GM12891 (cell line): Measurements from ENCODE around the gene PHF14.

Source experiments
- DNase-seq: peaks from one replicate; pipeline ENCODE4 v3.0.0; 2011; ENCODE audit warnings: low spot score; ENCODE audit not compliant: insufficient read length
- FAIRE-seq: peaks from 2 replicates; lab custom pipeline; 2011; peaks lifted over from hg19 to GRCh38; lab: Jason Lieb, UNC
- PAX5 ChIP-seq: IDR thresholded peaks from 2 replicates; pipeline ENCODE4 v1.6.1; 2011; ENCODE audit warnings: low read length, moderate library complexity, mild to moderate bottlenecking; ENCODE audit not compliant: insufficient read depth, severe bottlenecking
- POLR2A ChIP-seq: IDR thresholded peaks from 2 replicates; pipeline ENCODE4 v1.6.1; 2011; ENCODE audit warnings: low read depth, low read length, control low read depth
- POLR2AphosphoS5 ChIP-seq: IDR thresholded peaks from 2 replicates; pipeline ENCODE4 v1.6.1; 2011; ENCODE audit warnings: low read depth, low read length, control low read depth
- POU2F2 ChIP-seq: IDR thresholded peaks from 2 replicates; pipeline ENCODE4 v1.6.1; 2011; ENCODE audit warnings: low read depth, mild to moderate bottlenecking, control low read depth, low read length, moderate library complexity
- SPI1 ChIP-seq: IDR thresholded peaks from 2 replicates; pipeline ENCODE4 v1.6.1; 2011; ENCODE audit warnings: low read depth, low read length, control low read depth
- TAF1 ChIP-seq: IDR thresholded peaks from 2 replicates; pipeline ENCODE4 v1.6.1; 2011; ENCODE audit warnings: low read depth, low read length, control low read depth

Gene PHF14

GRCh38 chr7:11188529-11189310, 215.0 kb downstream of the PHF14 start:
- no peak for FAIRE-seq
- TF ChIP-seq SPI1 (no peak), POLR2AphosphoS5 (no peak), TAF1 (no peak), PAX5 (no peak), POU2F2 (no peak), POLR2A (no peak)
- no peak for DNase-seq

DNA sequence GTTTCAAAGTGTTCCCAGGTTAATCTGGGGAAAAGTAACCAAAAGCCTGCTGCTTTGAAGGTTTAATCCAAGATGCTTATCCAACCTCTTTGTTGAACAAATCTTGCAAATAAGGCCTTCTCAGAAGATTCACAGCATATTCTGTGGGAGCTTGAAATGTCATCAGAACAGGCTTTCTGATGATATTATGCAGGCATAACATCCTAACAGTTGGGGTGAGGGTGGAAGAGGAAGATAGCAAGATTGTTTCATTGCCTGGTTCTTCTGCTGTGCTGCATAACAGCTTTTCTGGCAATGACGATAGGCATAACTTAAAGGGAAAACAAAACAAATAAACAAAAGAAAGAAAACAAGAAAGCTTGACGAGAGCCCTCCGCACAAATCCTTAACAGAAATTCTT, 217.4 kb downstream of the PHF14 start:
- TF ChIP-seq SPI1 (no peak), POLR2A (no peak), PAX5 (no peak), TAF1 (no peak), POLR2AphosphoS5 (no peak), POU2F2 (no peak)
- DNase-seq (no peak), FAIRE-seq (no peak)

GRCh38 chr7:11191574-11192220, 218.0 kb downstream of the PHF14 start:
- no peak for FAIRE-seq
- no peak for TF ChIP-seq POLR2A
- no peak for TF ChIP-seq SPI1
- TF ChIP-seq POLR2AphosphoS5: no peak
- no peak for TF ChIP-seq PAX5
- no peak for TF ChIP-seq POU2F2
- no peak for TF ChIP-seq TAF1

DNA sequence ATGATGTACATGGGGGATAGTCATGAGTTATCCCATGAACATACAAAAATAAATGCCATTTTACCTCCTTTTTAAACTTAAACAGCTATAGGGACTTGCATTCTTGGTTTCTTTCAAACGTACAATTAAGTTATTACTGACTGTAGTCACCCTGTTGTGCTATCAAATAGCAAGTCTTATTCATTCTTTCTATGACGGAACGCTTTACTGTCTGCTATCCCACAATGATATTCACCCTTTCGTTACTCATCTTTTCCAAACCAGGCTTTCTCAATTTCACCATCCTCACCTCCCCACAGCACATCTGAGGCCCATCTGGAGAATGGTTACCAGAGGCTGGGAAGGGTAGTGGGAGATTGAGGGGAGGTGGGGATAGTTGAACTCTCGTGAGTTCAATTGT, 218.8 kb downstream of the PHF14 start:
- no peak for TF ChIP-seq POLR2A
- DNase-seq (no peak), FAIRE-seq (no peak)

More at GRCh38 chr7:11191574-11192220, 218.0 kb downstream of the PHF14 start:
- no peak for DNase-seq

GRCh38 chr7:11193131-11193867, 219.6 kb downstream of the PHF14 start:
- FAIRE-seq (no peak), DNase-seq (no peak)
- TF ChIP-seq TAF1: no peak
- TF ChIP-seq POLR2A: no peak
- TF ChIP-seq SPI1: no peak
- no peak for TF ChIP-seq POLR2AphosphoS5
- TF ChIP-seq POU2F2: no peak
- no peak for TF ChIP-seq PAX5

DNA sequence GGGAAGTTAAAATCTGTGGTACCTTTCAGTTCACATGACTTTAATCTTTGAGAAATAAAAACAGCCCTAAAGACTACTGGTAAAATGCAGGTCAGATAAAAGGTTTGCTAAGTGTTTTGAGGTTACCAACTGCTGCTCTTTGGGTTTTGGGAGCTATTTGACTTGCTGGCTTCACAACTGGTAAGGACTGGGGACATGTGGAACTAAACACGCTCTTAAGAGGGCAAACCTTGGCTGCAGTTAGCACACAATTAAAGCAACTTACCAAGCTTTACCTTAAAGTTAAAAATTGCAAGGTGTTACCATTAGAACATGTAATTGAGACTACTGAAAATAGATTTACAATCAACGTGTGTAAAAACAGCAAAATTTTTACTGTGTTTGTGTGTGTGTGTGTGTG, 220.2 kb downstream of the PHF14 start:
- no peak for TF ChIP-seq POU2F2
- TF ChIP-seq TAF1: no peak
- no peak for TF ChIP-seq PAX5
- no peak for TF ChIP-seq POLR2AphosphoS5
- TF ChIP-seq SPI1: no peak
- TF ChIP-seq POLR2A: no peak
- DNase-seq: no peak
- FAIRE-seq: no peak

GRCh38 chr7:11194492-11194891, 220.8 kb downstream of the PHF14 start:
- TF ChIP-seq SPI1 (no peak), TAF1 (no peak), POLR2A (no peak), POU2F2 (no peak), POLR2AphosphoS5 (no peak), PAX5 (no peak)
- DNase-seq (no peak), FAIRE-seq (no peak)

GRCh38 chr7:11195502-11195901, 221.8 kb downstream of the PHF14 start:
- DNase-seq (no peak), FAIRE-seq (no peak)
- TF ChIP-seq PAX5: no peak
- no peak for TF ChIP-seq SPI1
- TF ChIP-seq POU2F2: no peak
- TF ChIP-seq POLR2A: no peak
- no peak for TF ChIP-seq TAF1
- TF ChIP-seq POLR2AphosphoS5: no peak

DNA sequence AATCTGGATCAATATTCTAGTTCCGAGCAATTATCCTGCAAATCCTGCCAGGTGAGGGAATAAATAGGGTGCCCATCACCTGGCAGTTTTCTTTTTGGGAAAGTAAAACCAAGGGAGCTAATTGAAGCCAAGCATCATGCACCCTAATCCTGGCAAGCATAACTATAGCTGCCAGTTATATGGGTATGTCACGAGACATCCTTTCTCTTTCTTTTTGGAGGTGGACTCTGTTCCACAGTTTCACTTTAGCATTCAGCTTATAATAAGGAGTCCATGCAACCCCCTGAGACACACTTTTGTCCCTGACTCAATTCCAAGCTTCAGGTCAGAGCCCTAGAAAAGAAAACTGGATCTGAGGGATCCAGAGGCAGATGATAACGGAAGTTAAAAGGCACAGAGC, 222.5 kb downstream of the PHF14 start:
- FAIRE-seq: no peak
- TF ChIP-seq POLR2AphosphoS5 (no peak), TAF1 (no peak), POLR2A (no peak), PAX5 (no peak), SPI1 (no peak), POU2F2 (no peak)
- no peak for DNase-seq

GRCh38 chr7:11203224-11203623, 229.6 kb downstream of the PHF14 start:
- TF ChIP-seq POLR2AphosphoS5 (no peak), POU2F2 (no peak), POLR2A (no peak), TAF1 (no peak), PAX5 (no peak), SPI1 (no peak)
- DNase-seq: no peak
- FAIRE-seq: no peak
